HepG2 (cell line): ENCODE measurements around the gene FCHO1. TPM values are rescaled to one million over a fixed set of nuclear protein-coding genes. Genes with fewer than 3 reads are reported as not detected.

Experiments used
- ATAC-seq: fragments of 200-7000 bp; cut with Tn5 transposase; 3 replicates; pipeline ENCODE4 v1.9.1; 2020; ENCODE audit warnings: mild to moderate bottlenecking, moderate library complexity
- BruUV-seq: library from RNA; stranded (reverse); fragments of 400-500 nt; replicated peaks from 2 replicates; lab custom pipeline; 2021; lab: Mats Ljungman, UMichigan
- CTCF ChIA-PET: fragments of 300-600 bp; formaldehyde crosslinking; extraction: SDS; loops from one replicate; lab custom pipeline; 2021; ENCODE audit warnings: low total read pairs, inconsistent platforms, low intra/inter-chr PET ratio; lab: Yijun Ruan, JAX
- POLR2A ChIA-PET: fragments of 350-600 bp; sonication (Branson Sonifier 250); formaldehyde crosslinking; loops from one replicate; lab custom pipeline; 2020; ENCODE audit warnings: antibody characterized with exemption, inconsistent platforms; lab: Yijun Ruan, JAX
- DNase-seq: peaks from one replicate; pipeline ENCODE4 v3.0.0-alpha.2; 2015; ENCODE audit warnings: low spot score
- FAIRE-seq: peaks from 3 replicates; lab custom pipeline; 2011; peaks lifted over from hg19 to GRCh38; lab: Jason Lieb, UNC
- H2AFZ ChIP-seq: one replicate; pipeline ENCODE4 v1.6.1; 2011; ENCODE audit warnings: low read length, inconsistent platforms
- H3K27ac ChIP-seq: fragments of 300-600 bp; 3 replicates; pipeline ENCODE4 v1.8.0; 2011; ENCODE audit warnings: mixed run types, mild to moderate bottlenecking, mixed read lengths, low read length, inconsistent platforms; ENCODE audit not compliant: insufficient read depth; ENCODE audit errors: extremely low read length
- H3K27me3 ChIP-seq, 2 experiments: fragments of 200-600 bp in 1 of 2; 2 replicates in 1 of 2; 3 replicates in 1 of 2; pipeline versions ENCODE4 v1.6.0 to v1.8.0; 2011; ENCODE audit warnings: low read length in 2 of 2, mild to moderate bottlenecking in 2 of 2, moderate library complexity in 2 of 2, inconsistent platforms in 1 of 2; ENCODE audit not compliant: insufficient read depth in 2 of 2, control insufficient read depth in 1 of 2
- H3K36me3 ChIP-seq, 2 experiments: fragments of 200-600 bp in 1 of 2; replicated peaks in 1 of 2; 2 replicates in 1 of 2; 3 replicates in 1 of 2; pipeline versions ENCODE4 v1.5.1 to v1.8.0; 2011; ENCODE audit warnings: low read length in 2 of 2, inconsistent platforms in 1 of 2; ENCODE audit not compliant: insufficient read depth in 2 of 2, control insufficient read depth in 1 of 2
- H3K4me1 ChIP-seq: 2 replicates; pipeline ENCODE4 v1.5.1; 2012; ENCODE audit warnings: low read length, inconsistent platforms; ENCODE audit not compliant: insufficient read depth
- H3K4me2 ChIP-seq: 2 replicates; pipeline ENCODE4 v1.6.0; 2011; ENCODE audit warnings: low read depth, low read length, inconsistent platforms
- H3K4me3 ChIP-seq, 3 experiments: fragments of 200-600 bp in 1 of 3; sonication (generic), shearing (Covaris generic) in 1 of 3; replicated peaks in 1 of 3; 2 replicates each; pipeline ENCODE4 v1.5.1; 2011 to 2016; ENCODE audit warnings: low read length in 3 of 3, inconsistent platforms in 2 of 3, low read depth in 2 of 3, mild to moderate bottlenecking in 2 of 3, control low read depth in 1 of 3, mixed read lengths in 1 of 3; ENCODE audit not compliant: insufficient read depth in 1 of 3
- H3K79me2 ChIP-seq: one replicate; pipeline ENCODE4 v1.6.1; 2011; ENCODE audit warnings: low read length, inconsistent platforms; ENCODE audit not compliant: insufficient read depth
- H3K9ac ChIP-seq: 2 replicates; pipeline ENCODE4 v1.6.0; 2011; ENCODE audit warnings: mild to moderate bottlenecking, low read depth, low read length, inconsistent platforms; ENCODE audit not compliant: insufficient read depth
- H3K9me3 ChIP-seq: 2 replicates; pipeline ENCODE4 v1.5.1; 2012; ENCODE audit warnings: mild to moderate bottlenecking, low read length
- H4K20me1 ChIP-seq: 2 replicates; pipeline ENCODE4 v1.6.0; 2011; ENCODE audit warnings: inconsistent platforms, mild to moderate bottlenecking, low read length, moderate library complexity; ENCODE audit not compliant: insufficient read depth
- CSRNP1 ChIP-seq: sonication (generic); formaldehyde crosslinking; IDR thresholded peaks from 2 replicates; pipeline ENCODE4 v1.8.1; 2023; ENCODE audit warnings: mild to moderate bottlenecking, missing genetic modification reagents
- ESRRA ChIP-seq: sonication (generic); formaldehyde crosslinking; IDR thresholded peaks from 2 replicates; pipeline ENCODE4 v1.5.1; 2020; ENCODE audit warnings: mild to moderate bottlenecking, low read depth, missing genetic modification reagents
- HINFP ChIP-seq: sonication (generic); formaldehyde crosslinking; IDR thresholded peaks from 2 replicates; pipeline ENCODE4 v1.4.0; 2020; ENCODE audit warnings: low read depth, mild to moderate bottlenecking, missing genetic modification reagents
- ISX ChIP-seq: sonication (generic); formaldehyde crosslinking; conservative IDR thresholded peaks from 2 replicates; pipeline ENCODE4 v1.5.0; 2020; ENCODE audit warnings: missing genetic modification reagents
- KLF6 ChIP-seq: IDR thresholded peaks from 2 replicates; pipeline ENCODE4 v1.8.0; 2016; ENCODE audit warnings: missing biosample characterization, missing genetic modification reagents
- PHB2 ChIP-seq: fragments of 450-650 bp; IDR thresholded peaks from 2 replicates; pipeline ENCODE4 v1.6.1; 2018; ENCODE audit not compliant: partially characterized antibody
- PITX1 ChIP-seq: sonication (generic); formaldehyde crosslinking; IDR thresholded peaks from 2 replicates; pipeline ENCODE4 v1.5.1; 2020; ENCODE audit warnings: mild to moderate bottlenecking, missing genetic modification reagents
- RFX5 ChIP-seq: IDR thresholded peaks from 2 replicates; pipeline ENCODE4 v1.6.1; 2011; ENCODE audit warnings: low read depth, low read length, improper control_type of control experiment
- TFDP2 ChIP-seq: sonication (generic); formaldehyde crosslinking; IDR thresholded peaks from 2 replicates; pipeline ENCODE4 v1.4.0; 2020; ENCODE audit warnings: missing genetic modification reagents
- XBP1 ChIP-seq: sonication (generic); formaldehyde crosslinking; IDR thresholded peaks from 2 replicates; pipeline ENCODE4 v1.5.0; 2020; ENCODE audit warnings: missing genetic modification reagents
- ZFP41 ChIP-seq: sonication (generic); formaldehyde crosslinking; IDR thresholded peaks from 2 replicates; pipeline ENCODE4 v1.4.0; 2020; ENCODE audit warnings: mild to moderate bottlenecking, missing genetic modification reagents, borderline replicate concordance
- ZNF296 ChIP-seq: sonication (generic); formaldehyde crosslinking; conservative IDR thresholded peaks from 2 replicates; pipeline ENCODE4 v1.5.0; 2020; ENCODE audit warnings: mild to moderate bottlenecking, missing genetic modification reagents
- ZNF333 ChIP-seq: sonication (generic); formaldehyde crosslinking; IDR thresholded peaks from 2 replicates; pipeline ENCODE4 v1.4.0; 2020; ENCODE audit warnings: mild to moderate bottlenecking, missing genetic modification reagents, borderline replicate concordance
- ZNF547 ChIP-seq: sonication (generic); formaldehyde crosslinking; IDR thresholded peaks from 2 replicates; pipeline ENCODE4 v1.5.1; 2020; ENCODE audit warnings: mild to moderate bottlenecking, missing genetic modification reagents
- WGBS: methylation state at CpG from one replicate; pipeline ENCODE4 v1.1.6; 2017; ENCODE audit warnings: low lambda C conversion rate; 5-methylcytosine and 5-hydroxymethylcytosine counted together
- in situ Hi-C: cut with HindIII; loops from 2 replicates; pipeline ENCODE4 v1.10.0; 2017; ENCODE audit warnings: low pct_unique_long_range_greater_than_20kb; ENCODE audit not compliant: extremely low pct_ligation_motif_present
- intact Hi-C: fragments of 100-400 bp; cut with micrococcal nuclease; formaldehyde crosslinking; loops from one replicate; pipeline ENCODE4 v1.10.0; 2022; ENCODE audit not compliant: unreplicated experiment
- polyA plus RNA-seq, 8 experiments: library from polyadenylated mRNA; depleted of rRNA in 3 of 8; stranded (reverse) in 7 of 8; unstranded in 1 of 8; fragments of >200 nt; fragmentation: Illumina TruSeq in 4 of 8; extraction: Trizol in 4 of 8; gene quantifications; 2 replicates each; pipeline versions ENCODE4 v1.2.1 to v1.2.3, GENCODE V29; 2011 to 2016; ENCODE audit warnings: low read depth in 4 of 8, missing spikeins in 1 of 8, mixed read lengths in 1 of 8; ENCODE audit not compliant: insufficient read depth in 1 of 8
- total RNA-seq, 5 experiments: library from RNA; depleted of rRNA; stranded (reverse); fragments of >200 nt; fragmentation: Illumina TruSeq; extraction: Trizol; gene quantifications; 2 replicates each; pipeline ENCODE4 v1.2.3, GENCODE V29; 2016; ENCODE audit warnings: low read depth in 1 of 5

FCHO1 gene
- total and polyA plus RNA-seq, 2 of the 13 experiments (the other 11 are each of a cell fraction or from before 2014, with no cell fraction given), result 1.3 to 3.1 TPM

- no TSS peak for BruUV-seq
- Histone ChIP-seq H3K4me2 (no peak overlapping the region), H2AFZ (no peak overlapping the region), H3K36me3 (peaks cover 19 to 33% of the 10 kb centered on the region in 2 experiments; a peak in 4 of 5 replicates), H3K4me1 (no peaks in the 10 kb centered on the region), H3K4me3 (no peak overlapping the region), H3K9ac (no peak overlapping the region), H4K20me1 (peaks cover 3% of the 10 kb centered on the region), H3K27ac (no peak overlapping the region), H3K9me3 (no peaks in the 10 kb centered on the region), H3K79me2 (no peaks in the 10 kb centered on the region), H3K27me3 (no peaks in the 10 kb centered on the region)
- POLR2A ChIA-PET, result no interaction called here
- in situ Hi-C loops (no loop called here), intact Hi-C loops (no loop called here)
- TF ChIP-seq TFDP2, result no peak
- TF ChIP-seq ZNF547 (CRISPR knock-in tag), result no peak
- TF ChIP-seq XBP1 (CRISPR knock-in tag), result no peak
- TF ChIP-seq PHB2, result no peak
- no peak for TF ChIP-seq RFX5
- TF ChIP-seq ESRRA (CRISPR knock-in tag), result no peak
- TF ChIP-seq ZNF296, result no peak
- TF ChIP-seq KLF6, result no peak
- DNase-seq (no peak), ATAC-seq (no peak), FAIRE-seq (no peak)
- CTCF ChIA-PET, result no interaction called here
- 100% methylated on average over 8 of the region's 22 CpGs for WGBS
Observed at GRCh38 chr19:17733127-17733526, 18.1 kb upstream of the FCHO1 start.

- Histone ChIP-seq H3K4me1 (no peaks in the 10 kb centered on the region), H4K20me1 (peaks cover 3% of the 10 kb centered on the region), H3K79me2 (no peaks in the 10 kb centered on the region), H3K36me3 (peaks cover 14 to 32% of the 10 kb centered on the region in 2 experiments; a peak in 4 of 5 replicates), H3K4me3 (no peak overlapping the region), H3K27me3 (no peaks in the 10 kb centered on the region), H3K27ac (no peak overlapping the region), H3K9me3 (no peaks in the 10 kb centered on the region), H3K4me2 (no peak overlapping the region), H3K9ac (no peak overlapping the region), H2AFZ (no peak overlapping the region)
- FAIRE-seq (no peak), ATAC-seq (no peak), DNase-seq (no peak)
- 96% methylated on average over 8 of the region's 16 CpGs for WGBS
- BruUV-seq, result no TSS peak
- ChIA-PET POLR2A (no interaction called here), CTCF (no interaction called here)
- in situ Hi-C loops (no loop called here), intact Hi-C loops (no loop called here)
- TF ChIP-seq CSRNP1 (CRISPR knock-in tag) (no peak), ZNF333 (CRISPR knock-in tag) (no peak), HINFP (no peak), PITX1 (CRISPR knock-in tag) (no peak), ZFP41 (no peak), ISX (CRISPR knock-in tag) (no peak)
Observed at GRCh38 chr19:17734146-17734545, 17.1 kb upstream of the FCHO1 start.
